GM12891 (cell line): ENCODE results near the gene RPA1.
"Not testable (repeated sequence)": the region's sequence is repeated elsewhere in the genome, so short reads cannot be mapped to it uniquely, and the experiment has no call there.

ENCODE experiments used
- DNase-seq: peaks from one replicate; pipeline ENCODE4 v3.0.0; 2011; ENCODE audit warnings: low spot score; ENCODE audit not compliant: insufficient read length
- FAIRE-seq: peaks from 2 replicates; lab custom pipeline; 2011; peaks lifted over from hg19 to GRCh38; lab: Jason Lieb, UNC
- PAX5 ChIP-seq: IDR thresholded peaks from 2 replicates; pipeline ENCODE4 v1.6.1; 2011; ENCODE audit warnings: low read length, moderate library complexity, mild to moderate bottlenecking; ENCODE audit not compliant: insufficient read depth, severe bottlenecking
- POLR2A ChIP-seq: IDR thresholded peaks from 2 replicates; pipeline ENCODE4 v1.6.1; 2011; ENCODE audit warnings: low read depth, low read length, control low read depth
- POLR2AphosphoS5 ChIP-seq: IDR thresholded peaks from 2 replicates; pipeline ENCODE4 v1.6.1; 2011; ENCODE audit warnings: low read depth, low read length, control low read depth
- POU2F2 ChIP-seq: IDR thresholded peaks from 2 replicates; pipeline ENCODE4 v1.6.1; 2011; ENCODE audit warnings: low read depth, mild to moderate bottlenecking, control low read depth, low read length, moderate library complexity
- SPI1 ChIP-seq: IDR thresholded peaks from 2 replicates; pipeline ENCODE4 v1.6.1; 2011; ENCODE audit warnings: low read depth, low read length, control low read depth
- TAF1 ChIP-seq: IDR thresholded peaks from 2 replicates; pipeline ENCODE4 v1.6.1; 2011; ENCODE audit warnings: low read depth, low read length, control low read depth

The RPA1 gene

GRCh38 chr17:1853698-1854097, 23.9 kb downstream of the RPA1 start:
- TF ChIP-seq PAX5 (no peak), TAF1 (no peak), POU2F2 (no peak)
- FAIRE-seq = no peak
- DNase-seq = no peak

DNA sequence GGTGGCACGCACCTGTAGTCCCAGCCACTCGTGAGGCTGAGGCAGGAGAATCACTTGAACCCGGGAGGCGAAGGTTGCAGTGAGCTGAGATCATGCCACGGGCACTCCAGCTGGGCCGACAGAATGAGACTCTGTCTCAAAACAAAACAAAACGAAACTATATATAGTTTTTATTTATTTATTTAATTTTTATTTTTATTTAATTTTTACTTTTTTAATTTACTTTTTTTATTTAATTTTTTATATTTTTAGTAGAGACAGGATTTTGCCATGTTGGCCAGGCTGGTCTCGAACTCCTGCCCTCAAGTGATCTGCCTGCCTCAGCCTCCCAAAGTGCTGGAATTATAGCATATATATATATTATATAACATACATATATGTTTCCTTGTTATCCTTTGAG, 26.7 kb downstream of the RPA1 start:
- DNase-seq, FAIRE-seq: not testable (repeated sequence)

GRCh38 chr17:1860978-1861377, 31.2 kb downstream of the RPA1 start:
- TF ChIP-seq POLR2AphosphoS5 = no peak
- no peak for TF ChIP-seq POU2F2
- TF ChIP-seq SPI1 = no peak
- TF ChIP-seq TAF1 = no peak
- no peak for TF ChIP-seq PAX5
- TF ChIP-seq POLR2A = no peak
- DNase-seq (no peak), FAIRE-seq (no peak)

- no peak for DNase-seq
- TF ChIP-seq POLR2A (no peak), TAF1 (no peak), POLR2AphosphoS5 (no peak), POU2F2 (no peak), SPI1 (no peak), PAX5 (no peak)
- FAIRE-seq = no peak
Observed at GRCh38 chr17:1861391-1862010, 31.7 kb downstream of the RPA1 start.

GRCh38 chr17:1865252-1866037, 35.6 kb downstream of the RPA1 start:
- FAIRE-seq (no peak), DNase-seq (peak; percentile 37)
- no peak for TF ChIP-seq TAF1
- TF ChIP-seq POU2F2 = no peak
- TF ChIP-seq POLR2AphosphoS5 = no peak
- no peak for TF ChIP-seq POLR2A
- no peak for TF ChIP-seq PAX5
- no peak for TF ChIP-seq SPI1

DNA sequence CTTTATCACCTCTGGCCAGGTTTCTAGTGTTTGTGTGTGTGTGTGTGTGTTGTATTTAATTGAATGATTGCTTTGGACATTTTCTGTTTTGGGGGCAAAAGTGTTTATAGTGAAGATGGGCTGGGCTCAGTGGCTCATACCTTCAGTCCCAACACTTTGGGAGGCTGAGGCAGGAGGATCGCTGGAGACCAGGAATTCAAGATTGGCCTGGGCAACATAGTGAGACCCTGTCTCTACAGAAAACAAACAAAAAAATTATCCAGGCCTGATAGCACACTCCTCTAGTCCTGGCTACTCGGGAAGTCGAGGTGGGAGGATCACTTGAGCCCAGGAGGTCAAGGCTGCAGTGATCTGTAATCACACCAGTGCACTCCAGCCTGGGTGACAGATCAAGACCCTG, 37.5 kb downstream of the RPA1 start:
- FAIRE-seq = no peak
- TF ChIP-seq SPI1 (no peak), POLR2A (no peak), TAF1 (no peak), PAX5 (no peak), POLR2AphosphoS5 (no peak), POU2F2 (no peak)
- DNase-seq = no peak

- DNase-seq (no peak), FAIRE-seq (no peak)
- TF ChIP-seq SPI1 (no peak), POLR2AphosphoS5 (no peak), TAF1 (no peak), POU2F2 (no peak), PAX5 (no peak), POLR2A (no peak)
Observed at GRCh38 chr17:1868090-1868489, 38.3 kb downstream of the RPA1 start.

- TF ChIP-seq PAX5 = no peak
- no peak for TF ChIP-seq POU2F2
- TF ChIP-seq POLR2A = no peak
- peak; percentile 61 for TF ChIP-seq SPI1
- no peak for TF ChIP-seq POLR2AphosphoS5
- FAIRE-seq (peak; percentile 38), DNase-seq (no peak)
Observed at GRCh38 chr17:1870592-1870991, 40.8 kb downstream of the RPA1 start.

GRCh38 chr17:1871756-1872155, 42.0 kb downstream of the RPA1 start:
- DNase-seq (no peak), FAIRE-seq (no peak)
- TF ChIP-seq POLR2A = no peak
- no peak for TF ChIP-seq SPI1
- TF ChIP-seq POU2F2 = no peak
- TF ChIP-seq PAX5 = no peak
- TF ChIP-seq POLR2AphosphoS5 = no peak
- no peak for TF ChIP-seq TAF1

DNA sequence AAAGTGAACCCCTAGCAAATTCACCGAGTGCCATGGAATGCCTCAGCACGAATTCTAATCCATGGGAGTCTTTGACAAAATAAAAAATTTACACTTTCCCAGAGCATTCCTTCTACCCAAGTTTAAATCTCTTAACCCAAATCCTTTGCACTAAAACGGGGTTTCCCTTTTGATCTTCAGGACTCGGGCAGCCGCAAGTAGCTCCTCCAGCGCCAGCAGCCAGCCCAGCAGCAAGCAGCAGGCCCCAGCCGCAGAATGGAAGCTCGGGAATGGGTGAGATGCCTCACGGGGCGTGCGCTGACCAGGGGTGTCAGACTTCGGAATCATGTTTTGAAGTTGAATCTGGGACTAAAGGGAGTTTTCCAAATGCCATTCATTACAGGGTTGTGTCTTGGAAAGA, 42.4 kb downstream of the RPA1 start:
- DNase-seq (no peak), FAIRE-seq (no peak)
- TF ChIP-seq POLR2AphosphoS5 = no peak
- no peak for TF ChIP-seq TAF1
- TF ChIP-seq POU2F2 = no peak
- TF ChIP-seq SPI1 = no peak
- TF ChIP-seq PAX5 = no peak
- no peak for TF ChIP-seq POLR2A
